Peyer's patch (tissue), 4 donors: ENCODE data around the gene CCDC81.

Source experiments
- CTCF ChIP-seq, 6 experiments: fragments of 450-650 bp in 4 of 6; fragments of 200-600 bp in 2 of 6; sonication (generic) in 1 of 6; IDR thresholded peaks; one replicate each; pipeline ENCODE4 v1.5.1; 2017 to 2019; ENCODE audit warnings: antibody characterized with exemption in 6 of 6, mild to moderate bottlenecking in 3 of 6, moderate library complexity in 1 of 6
- POLR2A ChIP-seq, 2 donors: fragments of 450-650 bp; IDR thresholded peaks; one replicate each; pipeline ENCODE4 v1.5.1; 2017; ENCODE audit warnings: antibody characterized with exemption in 2 of 2, mild to moderate bottlenecking in 2 of 2, moderate library complexity in 2 of 2

GRCh38 chr11:86464509-86465221 is 90.0 kb downstream of the CCDC81 start:
- TF ChIP-seq CTCF (IDR thresholded peaks at IDR 0.05) = no peak
- no peak for TF ChIP-seq POLR2A (IDR thresholded peaks at IDR 0.05)
